Measurements from ENCODE around the gene JUN. TPM values are rescaled to one million over a fixed set of nuclear protein-coding genes. Genes with fewer than 3 reads are reported as not detected.

JUN gene
- polyA plus RNA-seq, 3 donors = 29.3 to 330 (median 31.3) TPM

- Histone ChIP-seq H3K27ac (ENCODE audit: low read depth in 1 of 2, low read length in 2 of 2) (no peak overlapping the region), H3K9me3 (replicated peaks in 1 of 2; ENCODE audit: control insufficient read depth in 1 of 2, insufficient read depth in 1 of 2, low read length in 2 of 2) (no peaks in the 10 kb centered on the region), H2AFZ (ENCODE audit: insufficient read depth, low read depth, low read length, poor library complexity, severe bottlenecking) (no peak overlapping the region), H3K36me3 (replicated peaks in 1 of 2; ENCODE audit: control insufficient read depth in 1 of 2, insufficient read depth in 2 of 2, low read length in 2 of 2) (no peaks in the 10 kb centered on the region), H3K4me1 (ENCODE audit: control insufficient read depth in 1 of 2, insufficient read depth in 2 of 2, low read length in 2 of 2) (peaks cover 9 to 12% of the 10 kb centered on the region in 2 donors), H3K4me3 (replicated peaks in 1 of 3; ENCODE audit: low read depth in 2 of 3, low read length in 3 of 3) (no peak overlapping the region), H3K4me2 (replicated peaks; ENCODE audit: extremely low read depth, low read length, poor library complexity, severe bottlenecking) (no peak overlapping the region), H3K27me3 (ENCODE audit: control insufficient read depth in 2 of 2, insufficient read depth in 2 of 2, low read length in 2 of 2) (no peaks in the 10 kb centered on the region), H3K9ac (ENCODE audit: insufficient read depth, low read length, poor library complexity, severe bottlenecking) (no peak overlapping the region), H4K20me1 (ENCODE audit: insufficient read depth, low read length) (no peaks in the 10 kb centered on the region), H3K79me2 (ENCODE audit: insufficient read depth, low read length) (no peaks in the 10 kb centered on the region)
- TF ChIP-seq CTCF (IDR thresholded peaks at IDR 0.05) = no peak
- H3K9me3 Mint-ChIP-seq = peaks cover 0 to 5% (median 0%) of the 10 kb centered on the region in 7 donors
- H3K36me3 Mint-ChIP-seq = no peaks in the 10 kb centered on the region
- intact Hi-C loops (cut with micrococcal nuclease) = no loop called here
- peaks cover 1 to 4% (median 1%) of the 10 kb centered on the region in 3 donors for H3K27me3 Mint-ChIP-seq (ENCODE audit: low read depth in 3 of 3)
- no peak overlapping the region for H3K4me3 Mint-ChIP-seq
- peaks cover 14% of the 10 kb centered on the region for H3K4me1 Mint-ChIP-seq
- 0% methylated on average over 3 of the region's 3 CpGs for WGBS (ENCODE audit: insufficient coverage)
- DNase-seq = no peak
- peak overlapping the region in 3 of 7 donors; percentile 21 to 80 (median 54) for H3K27ac Mint-ChIP-seq
Measured at GRCh38 chr1:58773406-58773840, 10.4 kb downstream of the JUN start.

GRCh38 chr1:58769809-58770320 is 14.0 kb downstream of the JUN start:
- Histone ChIP-seq H3K4me1 (ENCODE audit: control insufficient read depth in 1 of 2, insufficient read depth in 2 of 2, low read length in 2 of 2) (peaks cover 9 to 12% of the 10 kb centered on the region in 2 donors), H3K9ac (ENCODE audit: insufficient read depth, low read length, poor library complexity, severe bottlenecking) (no peak overlapping the region), H3K79me2 (ENCODE audit: insufficient read depth, low read length) (no peaks in the 10 kb centered on the region), H3K4me3 (replicated peaks in 1 of 3; ENCODE audit: low read depth in 2 of 3, low read length in 3 of 3) (no peak overlapping the region), H3K9me3 (replicated peaks in 1 of 2; ENCODE audit: control insufficient read depth in 1 of 2, insufficient read depth in 1 of 2, low read length in 2 of 2) (no peaks in the 10 kb centered on the region), H3K27me3 (ENCODE audit: control insufficient read depth in 2 of 2, insufficient read depth in 2 of 2, low read length in 2 of 2) (no peaks in the 10 kb centered on the region), H3K4me2 (replicated peaks; ENCODE audit: extremely low read depth, low read length, poor library complexity, severe bottlenecking) (no peak overlapping the region), H3K27ac (ENCODE audit: low read depth in 1 of 2, low read length in 2 of 2) (no peak overlapping the region), H4K20me1 (ENCODE audit: insufficient read depth, low read length) (no peaks in the 10 kb centered on the region), H3K36me3 (replicated peaks in 1 of 2; ENCODE audit: control insufficient read depth in 1 of 2, insufficient read depth in 2 of 2, low read length in 2 of 2) (no peaks in the 10 kb centered on the region), H2AFZ (ENCODE audit: insufficient read depth, low read depth, low read length, poor library complexity, severe bottlenecking) (no peak overlapping the region)
- Mint-ChIP-seq H3K4me3 (no peak overlapping the region), H3K36me3 (no peaks in the 10 kb centered on the region), H3K27ac (no peak overlapping the region), H3K27me3 (ENCODE audit: low read depth in 3 of 3) (peaks cover 0 to 3% (median 1%) of the 10 kb centered on the region in 3 donors), H3K4me1 (peaks cover 14% of the 10 kb centered on the region), H3K9me3 (no peaks in the 10 kb centered on the region)
- no peak for DNase-seq
- WGBS (ENCODE audit: insufficient coverage) = 82% methylated on average over 6 of the region's 9 CpGs
- TF ChIP-seq CTCF (IDR thresholded peaks at IDR 0.05) = no peak
- intact Hi-C loops (cut with micrococcal nuclease) = no loop called here

Measured in CD14-positive monocyte (primary cell).